ENCODE measurements around the gene DHX34. TPM values are rescaled to one million over a fixed set of nuclear protein-coding genes. Genes with fewer than 3 reads are reported as not detected.
"Not testable (repeated sequence)": the region's sequence is repeated elsewhere in the genome, so short reads cannot be mapped to it uniquely, and the experiment has no call there.

DHX34 gene
- total and polyA plus RNA-seq, 9 of the 15 experiments (the other 6 are each of a cell fraction or from before 2014, with no cell fraction given) = 0.36 to 42.0 (median 15.0) TPM

DNA sequence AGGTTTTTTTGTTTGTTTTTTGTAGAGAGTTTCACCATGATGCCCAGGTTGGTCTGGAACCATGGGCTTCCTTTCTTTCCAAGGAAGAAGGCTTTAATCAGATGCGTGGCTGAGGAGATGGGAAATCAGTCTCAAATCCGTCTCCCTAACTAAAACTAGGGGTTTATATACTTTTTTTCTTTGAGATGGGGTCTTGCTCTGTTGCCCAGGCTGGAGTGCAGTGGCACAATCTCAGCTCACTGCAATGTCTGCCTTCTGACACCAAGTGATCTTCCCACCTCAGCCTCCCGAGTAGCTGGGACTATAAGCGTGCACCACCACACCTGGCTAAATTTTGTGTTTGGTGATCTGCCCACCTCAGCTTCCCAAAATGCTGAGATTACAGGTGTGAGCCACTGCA lies 35.4 kb downstream of the DHX34 start:
- BruUV-seq (replicated peaks); FAIRE-seq; DNase-seq (ENCODE audit: extremely low read depth in 1 of 4, low spot score in 3 of 4); H3K4me2 ChIP-seq (ENCODE audit: insufficient read depth, low read length); H3K4me1 ChIP-seq (replicated peaks in 1 of 2; ENCODE audit: control insufficient read depth in 2 of 2, insufficient read depth in 2 of 2, low read length in 2 of 2); H3K27ac ChIP-seq (ENCODE audit: extremely low read depth, low read depth, low read length); H3K4me3 ChIP-seq; in situ Hi-C loops (cut with MboI); CTCF ChIA-PET (ENCODE audit: low intra/inter-chr PET ratio); H3K9me1 ChIP-seq (ENCODE audit: control insufficient read depth, insufficient read depth, low read length); intact Hi-C loops (cut with micrococcal nuclease); ATAC-seq; H3K9me3 ChIP-seq (replicated peaks; ENCODE audit: control insufficient read depth, insufficient read depth, low read depth, low read length); H3K9ac ChIP-seq (ENCODE audit: insufficient read depth in 1 of 2, low read depth in 2 of 2, low read length in 2 of 2); H2AFZ ChIP-seq (ENCODE audit: low read depth, low read length); H3K27me3 ChIP-seq (ENCODE audit: control insufficient read depth in 2 of 2, insufficient read depth in 2 of 2, low read length in 2 of 2); H3K79me2 ChIP-seq (ENCODE audit: control insufficient read depth, insufficient read depth, low read length); H4K20me1 ChIP-seq (replicated peaks; ENCODE audit: control insufficient read depth, insufficient read depth, low read length): not testable (repeated sequence)
- POLR2A ChIA-PET = interaction anchor here (0.6 to 0.7 kb wide), 2 partner anchors 18 to 148 kb away, joined by 3 read pairs; no protein-coding TSS in a partner anchor
- WGBS (ENCODE audit: insufficient coverage, low coverage, missing lambda C conversion rate) = 28% methylated on average over 4 of the region's 4 CpGs
- TF ChIP-seq ZNF121 (CRISPR knock-in tag; conservative IDR thresholded peaks at IDR 0.05) = peak; percentile 71
- H3K36me3 ChIP-seq (ENCODE audit: control insufficient read depth, insufficient read depth, low read length) = peaks cover 30% of the 10 kb centered on the region; the same call in 2 of the 3 replicates

DNA sequence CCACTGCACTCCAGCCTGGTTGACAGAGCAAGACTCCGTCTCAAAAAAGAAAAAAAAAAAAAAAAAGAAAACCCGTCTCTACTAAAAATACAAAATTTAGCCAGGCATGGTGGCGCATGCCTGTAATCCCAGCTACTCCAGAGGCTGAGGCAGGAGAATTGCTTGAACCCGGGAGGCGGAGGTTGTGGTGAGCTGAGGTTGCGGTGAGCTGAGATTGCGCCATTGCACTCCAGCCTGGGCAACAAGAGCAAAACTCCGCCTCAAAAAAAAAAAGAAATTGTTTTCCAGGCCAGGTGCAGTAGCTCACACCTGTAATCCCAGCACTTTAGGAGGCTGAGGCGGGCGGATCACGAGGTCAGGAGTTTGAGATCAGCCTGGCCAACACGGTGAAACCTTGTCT lies 37.5 kb downstream of the DHX34 start:
- DNase-seq (ENCODE audit: extremely low read depth in 1 of 4, low spot score in 3 of 4); CTCF ChIA-PET (ENCODE audit: low intra/inter-chr PET ratio); intact Hi-C loops (cut with micrococcal nuclease); H3K9me1 ChIP-seq (ENCODE audit: control insufficient read depth, insufficient read depth, low read length); H3K27ac ChIP-seq (ENCODE audit: extremely low read depth, low read depth, low read length); BruUV-seq (replicated peaks); H3K4me2 ChIP-seq (ENCODE audit: insufficient read depth, low read length); H3K4me1 ChIP-seq (replicated peaks in 1 of 2; ENCODE audit: control insufficient read depth in 2 of 2, insufficient read depth in 2 of 2, low read length in 2 of 2); H3K4me3 ChIP-seq; H3K36me3 ChIP-seq (ENCODE audit: control insufficient read depth, insufficient read depth, low read length); FAIRE-seq; H2AFZ ChIP-seq (ENCODE audit: low read depth, low read length); H4K20me1 ChIP-seq (replicated peaks; ENCODE audit: control insufficient read depth, insufficient read depth, low read length); H3K27me3 ChIP-seq (ENCODE audit: control insufficient read depth in 2 of 2, insufficient read depth in 2 of 2, low read length in 2 of 2); H3K9me3 ChIP-seq (replicated peaks; ENCODE audit: control insufficient read depth, insufficient read depth, low read depth, low read length); H3K79me2 ChIP-seq (ENCODE audit: control insufficient read depth, insufficient read depth, low read length); in situ Hi-C loops (cut with MboI); H3K9ac ChIP-seq (ENCODE audit: insufficient read depth in 1 of 2, low read depth in 2 of 2, low read length in 2 of 2); ATAC-seq: not testable (repeated sequence)
- WGBS (ENCODE audit: insufficient coverage, low coverage, missing lambda C conversion rate) = 28% methylated on average over 10 of the region's 12 CpGs
- POLR2A ChIA-PET = interaction anchor here (0.6 kb wide), 2 partner anchors 111 to 159 kb away, joined by 3 read pairs; no protein-coding TSS in a partner anchor
